Thyroid gland (tissue), 4 donors: ENCODE measurements around the gene NMRK2. TPM values are rescaled to one million over a fixed set of nuclear protein-coding genes. Genes with fewer than 3 reads are reported as not detected.

Source experiments
- DNase-seq, 2 donors: peaks; one replicate each; pipeline ENCODE4 v3.0.0-alpha.2; 2019
- H3K27ac ChIP-seq, 3 donors: fragments of 200-600 bp; sonication (generic); 1 replicate in 2 of 3; 2 replicates in 1 of 3; pipeline ENCODE4 v1.5.1; 2016 to 2019; ENCODE audit warnings: mild to moderate bottlenecking in 1 of 3, moderate library complexity in 1 of 3
- H3K27me3 ChIP-seq: fragments of 200-600 bp; sonication (generic); one replicate; pipeline ENCODE4 v1.5.1; 2019
- H3K36me3 ChIP-seq, 2 donors: fragments of 200-600 bp; sonication (generic); one replicate each; pipeline ENCODE4 v1.5.1; 2016 to 2019
- H3K4me1 ChIP-seq, 2 donors: fragments of 200-600 bp; sonication (generic); one replicate each; pipeline ENCODE4 v1.5.1; 2017 to 2019
- H3K4me3 ChIP-seq, 3 donors: fragments of 200-600 bp; sonication (generic); replicated peaks in 1 of 3; 1 replicate in 2 of 3; 2 replicates in 1 of 3; pipeline ENCODE4 v1.5.1; 2016; ENCODE audit warnings: mild to moderate bottlenecking in 1 of 3
- H3K9me3 ChIP-seq: fragments of 200-600 bp; sonication (generic); one replicate; pipeline ENCODE4 v1.5.1; 2017
- POLR2A ChIP-seq, 2 donors: fragments of 450-650 bp; IDR thresholded peaks; one replicate each; pipeline ENCODE4 v1.6.1; 2017; ENCODE audit warnings: antibody characterized with exemption in 2 of 2, mild to moderate bottlenecking in 2 of 2, moderate library complexity in 1 of 2
- WGBS, 2 donors: methylation state at CpG; one replicate each; pipeline ENCODE4 v1.1.5; 2017; 5-methylcytosine and 5-hydroxymethylcytosine counted together
- intact Hi-C: fragments of 100-400 bp; cut with DNase I; formaldehyde crosslinking; loops from one replicate; pipeline ENCODE4 v1.15.1; 2023
- total RNA-seq, 4 donors: library from RNA; depleted of rRNA; stranded (reverse); fragments of >200 nt; gene quantifications; one replicate each; pipeline ENCODE4 v1.2.3, GENCODE V29; 2016
- TF ChIP-seq, protein P1 (sequence below), 6 experiments: fragments of 200-600 bp in 3 of 6; fragments of 450-650 bp in 3 of 6; sonication (generic) in 3 of 6; IDR thresholded peaks; one replicate each; pipeline ENCODE4 v1.5.1; 2016 to 2019; ENCODE audit warnings: antibody characterized with exemption in 6 of 6, mild to moderate bottlenecking in 2 of 6, inconsistent platforms in 1 of 6, moderate library complexity in 1 of 6

NMRK2 gene
- total RNA-seq, 4 donors from 2014 or later, result not detected

DNA sequence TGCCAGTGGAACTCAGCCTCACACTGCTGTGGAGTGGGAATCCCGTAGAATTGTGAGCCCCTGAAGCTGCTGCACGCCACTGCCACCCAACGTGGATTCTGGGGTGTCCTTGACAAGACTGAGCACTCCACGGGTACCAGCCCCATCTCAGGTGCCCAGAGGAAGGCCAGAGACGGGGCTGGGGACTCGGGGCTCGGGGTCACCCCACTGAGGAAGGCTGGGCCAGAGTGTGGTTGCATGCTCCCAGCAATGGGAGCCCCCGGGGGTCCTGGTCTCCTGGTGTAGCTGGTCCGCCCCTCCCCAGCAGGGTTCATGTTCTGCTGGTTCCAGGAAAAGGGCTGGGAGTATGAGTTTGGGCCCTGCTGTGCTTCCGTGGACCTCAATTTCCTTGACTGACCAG is 22.8 kb downstream of the NMRK2 start:
- DNase-seq, result no peak
- H3K4me1 ChIP-seq, result no peaks in the 10 kb centered on the region
- no peaks in the 10 kb centered on the region for H3K27me3 ChIP-seq
- TF ChIP-seq, protein P1, sequence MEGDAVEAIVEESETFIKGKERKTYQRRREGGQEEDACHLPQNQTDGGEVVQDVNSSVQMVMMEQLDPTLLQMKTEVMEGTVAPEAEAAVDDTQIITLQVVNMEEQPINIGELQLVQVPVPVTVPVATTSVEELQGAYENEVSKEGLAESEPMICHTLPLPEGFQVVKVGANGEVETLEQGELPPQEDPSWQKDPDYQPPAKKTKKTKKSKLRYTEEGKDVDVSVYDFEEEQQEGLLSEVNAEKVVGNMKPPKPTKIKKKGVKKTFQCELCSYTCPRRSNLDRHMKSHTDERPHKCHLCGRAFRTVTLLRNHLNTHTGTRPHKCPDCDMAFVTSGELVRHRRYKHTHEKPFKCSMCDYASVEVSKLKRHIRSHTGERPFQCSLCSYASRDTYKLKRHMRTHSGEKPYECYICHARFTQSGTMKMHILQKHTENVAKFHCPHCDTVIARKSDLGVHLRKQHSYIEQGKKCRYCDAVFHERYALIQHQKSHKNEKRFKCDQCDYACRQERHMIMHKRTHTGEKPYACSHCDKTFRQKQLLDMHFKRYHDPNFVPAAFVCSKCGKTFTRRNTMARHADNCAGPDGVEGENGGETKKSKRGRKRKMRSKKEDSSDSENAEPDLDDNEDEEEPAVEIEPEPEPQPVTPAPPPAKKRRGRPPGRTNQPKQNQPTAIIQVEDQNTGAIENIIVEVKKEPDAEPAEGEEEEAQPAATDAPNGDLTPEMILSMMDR (IDR thresholded peaks at IDR 0.05), result no peak
- no peak for TF ChIP-seq POLR2A (IDR thresholded peaks at IDR 0.05)
- peaks cover 24 to 27% of the 10 kb centered on the region in 2 donors for H3K36me3 ChIP-seq
- no peak overlapping the region for H3K27ac ChIP-seq
- intact Hi-C loops, result no loop called here
- H3K9me3 ChIP-seq, result no peaks in the 10 kb centered on the region
- no peak overlapping the region for H3K4me3 ChIP-seq
- WGBS, 2 donors, result 90 to 91% methylated on average over 2 to 7 of the region's 10 CpGs

DNA sequence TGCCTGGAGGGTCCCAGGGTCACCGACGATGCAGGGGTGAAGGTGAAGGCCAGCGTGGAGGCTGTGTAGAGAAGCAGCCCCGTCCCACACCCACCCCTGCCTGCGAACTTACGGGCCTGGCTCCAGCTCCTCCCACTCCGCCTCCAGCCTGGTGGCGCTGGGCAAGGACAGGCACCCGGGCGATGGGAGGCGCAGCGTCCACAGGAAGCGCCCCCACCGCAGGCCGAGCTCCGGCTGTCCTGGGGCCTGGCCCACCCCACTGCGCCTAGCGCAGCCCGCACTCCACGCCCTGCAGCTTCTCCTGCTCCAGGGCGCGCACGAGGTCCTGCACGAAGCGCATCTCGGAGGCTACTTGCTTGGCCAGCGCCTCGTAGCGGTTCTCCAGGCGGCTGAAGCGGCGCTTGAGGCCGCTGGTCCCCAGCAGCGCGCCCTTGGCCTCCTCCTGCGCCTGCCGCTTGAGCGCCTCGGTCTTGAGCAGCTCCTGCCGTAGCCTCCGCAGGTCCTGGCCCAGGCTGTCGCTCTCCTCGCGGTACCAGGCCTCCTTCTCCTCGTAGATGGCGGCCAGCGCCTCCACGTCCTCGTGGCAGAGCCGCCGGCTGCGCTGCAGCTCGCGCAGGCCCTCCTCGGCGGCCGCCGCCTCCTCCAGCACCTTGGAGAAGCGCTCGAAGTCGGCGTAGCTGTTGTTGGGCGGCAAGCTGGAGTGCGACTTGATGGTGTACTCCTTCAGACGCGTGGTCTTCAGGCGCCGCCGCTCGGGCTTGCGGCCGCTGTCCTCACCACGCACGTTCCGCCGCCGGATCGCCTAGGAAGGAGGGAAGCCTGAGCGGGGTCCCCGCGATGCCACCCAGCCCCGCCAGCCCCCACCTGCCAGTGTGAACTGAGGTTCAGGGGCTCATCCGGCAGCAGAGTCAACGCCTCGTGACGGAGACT is 26.2 kb downstream of the NMRK2 start:
- H3K27ac ChIP-seq, result no peak overlapping the region
- WGBS, 2 donors, result 97% methylated on average over 49 to 60 of the region's 86 CpGs
- no peaks in the 10 kb centered on the region for H3K4me1 ChIP-seq
- no peaks in the 10 kb centered on the region for H3K9me3 ChIP-seq
- H3K36me3 ChIP-seq, result peaks cover 55 to 60% of the 10 kb centered on the region in 2 donors
- no peaks in the 10 kb centered on the region for H3K27me3 ChIP-seq
- no peak overlapping the region for H3K4me3 ChIP-seq
- intact Hi-C loops, result no loop called here
- no peak for DNase-seq
- no peak for TF ChIP-seq POLR2A (IDR thresholded peaks at IDR 0.05)
- TF ChIP-seq, protein P1 (IDR thresholded peaks at IDR 0.05), result no peak

DNA sequence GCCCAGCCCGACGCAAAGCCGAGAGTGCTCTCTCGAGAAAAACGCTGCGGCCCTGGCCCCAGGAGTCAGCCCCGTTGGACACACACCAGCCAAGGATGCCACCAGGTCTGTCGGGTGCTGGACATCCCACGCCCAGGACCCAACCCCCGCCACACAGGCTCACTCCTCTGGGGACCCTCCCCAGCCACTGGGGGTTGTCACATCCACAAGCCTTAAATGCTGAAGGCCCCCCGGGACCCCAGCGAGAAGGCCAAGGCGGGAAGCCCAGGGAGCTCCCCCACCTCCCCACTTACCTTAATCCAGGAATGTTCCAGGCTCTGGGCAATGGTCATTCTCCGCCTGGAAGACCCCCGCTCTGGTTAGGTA is 26.9 kb downstream of the NMRK2 start:
- no peak overlapping the region for H3K27ac ChIP-seq
- no peak overlapping the region for H3K4me3 ChIP-seq
- no peaks in the 10 kb centered on the region for H3K4me1 ChIP-seq
- DNase-seq, result no peak
- no peaks in the 10 kb centered on the region for H3K27me3 ChIP-seq
- TF ChIP-seq, protein P1 (IDR thresholded peaks at IDR 0.05), result no peak
- no peak for TF ChIP-seq POLR2A (IDR thresholded peaks at IDR 0.05)
- intact Hi-C loops, result no loop called here
- WGBS, 2 donors, result 93 to 97% methylated on average over 2 to 5 of the region's 15 CpGs
- H3K9me3 ChIP-seq, result no peaks in the 10 kb centered on the region
- H3K36me3 ChIP-seq, result peaks cover 62 to 67% of the 10 kb centered on the region in 2 donors

DNA sequence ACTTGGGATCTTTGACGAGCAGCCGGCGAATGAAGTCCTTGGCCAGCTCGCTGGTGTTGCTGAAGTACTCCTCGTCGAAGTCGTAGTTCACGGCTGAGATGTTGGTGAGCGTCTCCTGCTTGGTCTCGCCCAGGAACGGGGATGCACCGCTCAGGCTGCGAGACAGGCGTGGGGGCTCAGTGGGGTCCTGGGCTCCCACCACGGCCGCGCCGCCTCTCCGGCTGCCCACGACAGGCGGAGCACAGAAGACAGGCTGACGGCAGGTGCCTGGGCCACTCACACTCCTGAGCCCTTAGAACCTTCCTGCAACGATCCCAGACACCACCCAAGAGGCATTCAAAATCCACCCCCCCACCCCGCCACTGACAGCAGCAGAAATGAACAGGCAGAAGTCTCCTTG is 28.1 kb downstream of the NMRK2 start:
- H3K4me1 ChIP-seq, result no peaks in the 10 kb centered on the region
- no peak overlapping the region for H3K4me3 ChIP-seq
- intact Hi-C loops, result no loop called here
- WGBS, 2 donors, result 90 to 97% methylated on average over 4 to 23 of the region's 24 CpGs
- TF ChIP-seq, protein P1 (IDR thresholded peaks at IDR 0.05), result no peak
- no peak for TF ChIP-seq POLR2A (IDR thresholded peaks at IDR 0.05)
- DNase-seq, result no peak
- H3K27me3 ChIP-seq, result no peaks in the 10 kb centered on the region
- no peaks in the 10 kb centered on the region for H3K9me3 ChIP-seq
- H3K36me3 ChIP-seq, result peaks cover 70 to 72% of the 10 kb centered on the region in 2 donors
- no peak overlapping the region for H3K27ac ChIP-seq
